Mesothelial cell of epicardium (in vitro differentiated cells): ENCODE measurements around the gene S100P. TPM values are rescaled to one million over a fixed set of nuclear protein-coding genes. Genes with fewer than 3 reads are reported as not detected.
A peak's percentile ranks its signal among the peaks of the same experiment; 100 is the strongest.
"Not testable (repeated sequence)": the region's sequence is repeated elsewhere in the genome, so short reads cannot be mapped to it uniquely, and the experiment has no call there.

Source experiments
- DNase-seq, 2 experiments: peaks; one replicate each; pipeline ENCODE4 v3.0.0; 2021; ENCODE audit warnings: low spot score in 2 of 2; ENCODE audit not compliant: unreplicated experiment in 2 of 2
- H3K27ac Mint-ChIP-seq: 2 replicates; pipeline ENCODE4 v1.8.0; 2021; ENCODE audit warnings: mixed read lengths
- H3K27me3 Mint-ChIP-seq: 2 replicates; pipeline ENCODE4 v1.8.0; 2021; ENCODE audit warnings: low read depth, mixed read lengths
- H3K36me3 Mint-ChIP-seq: 2 replicates; pipeline ENCODE4 v1.8.0; 2021; ENCODE audit warnings: mixed read lengths
- H3K4me1 Mint-ChIP-seq: 2 replicates; pipeline ENCODE4 v1.8.0; 2021; ENCODE audit warnings: mixed read lengths
- H3K4me3 Mint-ChIP-seq: 2 replicates; pipeline ENCODE4 v1.8.0; 2021; ENCODE audit warnings: mild to moderate bottlenecking, moderate library complexity, mixed read lengths
- H3K9me3 Mint-ChIP-seq: 2 replicates; pipeline ENCODE4 v1.8.0; 2021; ENCODE audit warnings: mixed read lengths
- total RNA-seq: library from RNA; stranded (reverse); gene quantifications from 3 replicates; pipeline ENCODE4 v1.2.1, GENCODE V29; 2021
- TF ChIP-seq, protein P1 (sequence below): fragments of 200-600 bp; sonication (generic); IDR thresholded peaks from one replicate; pipeline ENCODE4 v1.5.0; 2021; ENCODE audit warnings: antibody characterized with exemption; ENCODE audit not compliant: unreplicated experiment

The S100P gene
- total RNA-seq, 1 donor from 2014 or later = 1.1 TPM

DNA sequence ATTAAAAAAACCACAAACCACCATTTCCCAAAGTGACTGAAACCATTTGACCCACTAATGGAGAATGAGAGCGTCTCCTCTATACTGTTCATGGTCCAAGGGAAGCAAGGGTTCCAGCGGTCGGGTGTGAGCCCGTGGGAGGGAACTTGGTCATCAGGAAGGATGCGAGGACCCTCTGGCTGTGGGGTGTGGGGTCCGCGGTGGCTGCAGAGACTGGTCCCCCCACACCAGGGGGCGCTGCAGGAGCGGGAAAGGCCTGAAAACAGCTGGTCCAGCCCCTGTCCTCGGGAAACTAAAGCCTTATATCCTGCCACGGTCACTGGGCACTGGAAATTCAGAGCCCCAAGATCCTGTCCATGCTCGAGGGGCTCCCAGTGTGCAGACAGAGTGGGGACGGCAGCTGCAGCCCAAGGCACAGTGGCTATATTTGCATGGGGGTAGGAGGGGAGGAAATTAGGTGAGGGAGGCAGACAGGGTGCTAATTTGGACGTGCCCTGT lies 26.6 kb downstream of the S100P start:
- H3K9me3 Mint-ChIP-seq = no peaks in the 10 kb centered on the region
- no peaks in the 10 kb centered on the region for H3K36me3 Mint-ChIP-seq
- TF ChIP-seq, protein P1, sequence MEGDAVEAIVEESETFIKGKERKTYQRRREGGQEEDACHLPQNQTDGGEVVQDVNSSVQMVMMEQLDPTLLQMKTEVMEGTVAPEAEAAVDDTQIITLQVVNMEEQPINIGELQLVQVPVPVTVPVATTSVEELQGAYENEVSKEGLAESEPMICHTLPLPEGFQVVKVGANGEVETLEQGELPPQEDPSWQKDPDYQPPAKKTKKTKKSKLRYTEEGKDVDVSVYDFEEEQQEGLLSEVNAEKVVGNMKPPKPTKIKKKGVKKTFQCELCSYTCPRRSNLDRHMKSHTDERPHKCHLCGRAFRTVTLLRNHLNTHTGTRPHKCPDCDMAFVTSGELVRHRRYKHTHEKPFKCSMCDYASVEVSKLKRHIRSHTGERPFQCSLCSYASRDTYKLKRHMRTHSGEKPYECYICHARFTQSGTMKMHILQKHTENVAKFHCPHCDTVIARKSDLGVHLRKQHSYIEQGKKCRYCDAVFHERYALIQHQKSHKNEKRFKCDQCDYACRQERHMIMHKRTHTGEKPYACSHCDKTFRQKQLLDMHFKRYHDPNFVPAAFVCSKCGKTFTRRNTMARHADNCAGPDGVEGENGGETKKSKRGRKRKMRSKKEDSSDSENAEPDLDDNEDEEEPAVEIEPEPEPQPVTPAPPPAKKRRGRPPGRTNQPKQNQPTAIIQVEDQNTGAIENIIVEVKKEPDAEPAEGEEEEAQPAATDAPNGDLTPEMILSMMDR = peak; percentile 86
- no peak overlapping the region for H3K27ac Mint-ChIP-seq
- peak; percentile 91 to 97 for DNase-seq
- no peak overlapping the region for H3K4me3 Mint-ChIP-seq
- H3K4me1 Mint-ChIP-seq = peaks cover 28% of the 10 kb centered on the region
- no peaks in the 10 kb centered on the region for H3K27me3 Mint-ChIP-seq

DNA sequence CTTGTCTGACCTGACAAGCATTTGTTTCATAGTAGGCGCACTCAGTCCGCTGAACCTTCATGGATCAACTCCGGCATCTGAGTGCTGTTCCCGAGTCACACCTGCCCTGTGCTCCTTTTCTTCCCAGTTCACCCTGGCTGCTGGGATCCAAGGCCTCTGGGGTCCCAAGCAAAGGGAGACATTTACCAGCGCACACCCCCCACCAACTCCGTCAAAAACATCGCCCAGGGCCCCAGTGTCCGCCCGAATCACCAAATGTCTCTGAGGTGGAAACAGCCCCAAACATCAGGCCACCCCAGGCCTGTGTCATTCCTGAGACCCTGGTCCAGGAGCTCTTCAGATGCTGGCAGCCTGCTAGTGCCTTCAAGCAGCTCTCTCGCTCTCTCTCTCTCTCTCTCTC lies 27.4 kb downstream of the S100P start:
- TF ChIP-seq, protein P1 = no peak
- Mint-ChIP-seq H3K36me3 (no peaks in the 10 kb centered on the region), H3K27ac (no peak overlapping the region), H3K4me1 (peaks cover 22% of the 10 kb centered on the region), H3K9me3 (no peaks in the 10 kb centered on the region), H3K27me3 (no peaks in the 10 kb centered on the region), H3K4me3 (no peak overlapping the region)
- no peak for DNase-seq

DNA sequence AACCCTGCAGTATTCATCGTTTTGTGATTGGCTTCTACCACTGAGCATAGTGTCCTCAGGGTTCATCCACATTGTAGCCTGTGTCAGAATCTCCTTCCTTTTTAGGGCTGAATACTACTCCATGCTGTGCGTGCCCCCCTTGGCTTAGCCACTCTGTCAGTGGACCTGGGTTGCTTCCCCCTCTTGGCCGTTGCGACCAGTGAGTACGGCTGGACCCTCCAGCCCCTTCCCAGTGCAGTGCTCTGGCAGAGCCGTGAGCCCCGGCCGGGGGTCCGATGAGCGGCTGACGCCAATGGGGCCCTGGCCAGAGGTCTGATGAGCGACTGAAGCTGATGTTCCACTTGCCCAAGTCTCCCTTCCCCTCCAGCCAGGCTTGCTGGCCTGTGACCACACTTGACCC lies 29.2 kb downstream of the S100P start:
- Mint-ChIP-seq H3K4me3 (no peak overlapping the region), H3K36me3 (no peaks in the 10 kb centered on the region), H3K27me3 (no peaks in the 10 kb centered on the region), H3K9me3 (no peaks in the 10 kb centered on the region), H3K4me1 (peaks cover 15% of the 10 kb centered on the region), H3K27ac (no peak overlapping the region)
- TF ChIP-seq, protein P1 = no peak
- no peak for DNase-seq

DNA sequence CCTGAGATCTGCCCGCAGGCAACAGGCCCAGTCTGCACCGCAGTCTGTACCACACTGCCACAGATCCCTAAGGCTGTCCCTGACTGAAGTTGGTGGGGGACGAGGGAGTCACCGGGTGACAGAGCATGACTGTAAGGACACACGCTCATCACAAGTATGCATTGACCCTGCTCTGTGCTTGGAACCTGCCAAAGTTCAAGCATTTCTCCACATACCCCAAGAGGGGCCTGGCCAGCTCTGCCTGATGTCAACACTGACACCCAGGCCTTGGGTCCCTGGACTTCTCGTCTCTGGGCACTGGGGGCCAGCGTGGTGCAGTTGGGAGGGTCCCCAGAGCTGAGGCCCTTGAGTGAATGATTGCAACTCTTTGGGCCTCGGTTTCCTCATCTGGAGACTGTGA lies 30.2 kb downstream of the S100P start:
- no peaks in the 10 kb centered on the region for H3K36me3 Mint-ChIP-seq
- TF ChIP-seq, protein P1 = no peak
- H3K4me3 Mint-ChIP-seq = no peak overlapping the region
- H3K27me3 Mint-ChIP-seq = no peaks in the 10 kb centered on the region
- DNase-seq = no peak
- H3K27ac Mint-ChIP-seq = no peak overlapping the region
- peaks cover 9% of the 10 kb centered on the region for H3K4me1 Mint-ChIP-seq
- no peaks in the 10 kb centered on the region for H3K9me3 Mint-ChIP-seq

DNA sequence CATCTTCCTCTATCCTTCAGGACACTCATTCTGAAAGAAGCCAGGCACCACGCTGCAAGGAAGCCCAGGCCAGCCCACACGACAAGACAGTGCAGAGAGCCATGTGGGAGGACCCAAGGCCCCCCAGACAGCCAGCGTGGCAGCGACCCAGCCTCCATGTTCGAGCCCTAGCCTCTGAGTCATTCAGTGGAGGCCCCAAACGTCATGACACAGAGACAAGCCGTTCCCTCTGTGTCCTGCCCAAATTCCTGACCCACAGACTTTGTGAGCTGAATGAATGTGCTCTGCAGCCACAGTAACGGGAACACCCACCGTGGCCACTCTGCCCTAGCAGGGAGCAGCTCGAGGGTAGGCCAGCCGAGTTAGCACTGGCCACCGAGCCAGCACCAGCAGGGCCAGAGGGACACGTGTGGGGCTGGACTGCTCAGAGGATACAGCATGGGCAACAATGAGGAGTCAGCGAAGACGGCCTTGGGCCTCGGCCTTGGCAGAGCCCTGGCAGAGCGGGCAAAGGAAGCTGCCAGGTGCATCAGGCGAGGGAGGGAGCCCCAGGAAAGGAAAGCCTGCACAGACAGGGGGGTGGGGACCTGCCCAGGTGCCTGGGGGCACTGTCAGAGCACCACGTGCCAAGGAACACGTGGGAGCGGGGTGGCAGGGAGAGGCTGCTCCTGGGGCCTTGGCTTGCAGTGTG lies 30.9 kb downstream of the S100P start:
- no peaks in the 10 kb centered on the region for H3K36me3 Mint-ChIP-seq
- H3K27me3 Mint-ChIP-seq = no peaks in the 10 kb centered on the region
- H3K4me1 Mint-ChIP-seq = peaks cover 5% of the 10 kb centered on the region
- DNase-seq = no peak
- no peaks in the 10 kb centered on the region for H3K9me3 Mint-ChIP-seq
- TF ChIP-seq, protein P1 = no peak
- no peak overlapping the region for H3K27ac Mint-ChIP-seq
- no peak overlapping the region for H3K4me3 Mint-ChIP-seq

DNA sequence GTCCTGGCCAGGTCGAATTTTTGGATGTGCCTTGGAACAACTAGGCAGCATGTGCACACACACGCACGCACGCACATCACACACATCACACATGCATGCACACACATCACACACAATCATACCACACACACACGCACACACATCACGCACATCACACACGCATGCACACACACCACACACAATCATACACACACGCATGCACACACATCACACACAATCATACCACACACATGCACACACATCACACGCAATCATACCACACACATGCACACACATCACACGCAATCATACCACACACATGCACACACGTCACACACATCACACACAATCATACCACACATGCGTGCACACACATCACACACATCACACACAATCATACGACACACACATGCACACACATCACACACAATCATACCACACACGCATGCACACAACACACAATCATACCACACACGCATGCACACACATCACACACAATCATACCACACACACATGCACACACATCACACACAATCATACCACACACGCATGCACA lies 31.8 kb downstream of the S100P start:
- not testable (repeated sequence) for H3K4me3 Mint-ChIP-seq, DNase-seq, H3K27ac Mint-ChIP-seq, H3K36me3 Mint-ChIP-seq, H3K9me3 Mint-ChIP-seq, H3K4me1 Mint-ChIP-seq, H3K27me3 Mint-ChIP-seq
